HepG2 (cell line): ENCODE results near the gene IQGAP2. TPM values are rescaled to one million over a fixed set of nuclear protein-coding genes. Genes with fewer than 3 reads are reported as not detected.

Experiments used
- BORCS8-MEF2B ChIP-seq: sonication (generic); formaldehyde crosslinking; IDR thresholded peaks from 2 replicates; pipeline ENCODE4 v1.8.0; 2022; ENCODE audit warnings: mild to moderate bottlenecking, missing genetic modification reagents
- CBX5 ChIP-seq: sonication (generic); formaldehyde crosslinking; IDR thresholded peaks from 2 replicates; pipeline ENCODE4 v1.4.0; 2020; ENCODE audit warnings: missing genetic modification reagents, borderline replicate concordance
- E2F2 ChIP-seq: sonication (generic); formaldehyde crosslinking; IDR thresholded peaks from 2 replicates; pipeline ENCODE4 v1.4.0; 2020; ENCODE audit warnings: missing genetic modification reagents, borderline replicate concordance
- KDM5A ChIP-seq: fragments of 200-600 bp; sonication (generic); IDR thresholded peaks from 2 replicates; pipeline ENCODE4 v1.7.0; 2018; ENCODE audit warnings: antibody characterized with exemption, mild to moderate bottlenecking, low read length, borderline replicate concordance
- NFRKB ChIP-seq: fragments of 450-650 bp; IDR thresholded peaks from 2 replicates; pipeline ENCODE4 v1.6.1; 2017
- PAX8 ChIP-seq: sonication (generic); formaldehyde crosslinking; IDR thresholded peaks from 2 replicates; pipeline ENCODE4 v1.8.0; 2022; ENCODE audit warnings: mild to moderate bottlenecking, missing genetic modification reagents, borderline replicate concordance
- POGZ ChIP-seq: sonication (generic); formaldehyde crosslinking; IDR thresholded peaks from 2 replicates; pipeline ENCODE4 v1.4.0; 2020; ENCODE audit warnings: mild to moderate bottlenecking, missing genetic modification reagents
- RNF2 ChIP-seq: fragments of 450-650 bp; conservative IDR thresholded peaks from 2 replicates; pipeline ENCODE4 v1.6.1; 2016; ENCODE audit warnings: low read depth
- SAFB2 ChIP-seq: sonication (generic); formaldehyde crosslinking; IDR thresholded peaks from 2 replicates; pipeline ENCODE4 v1.5.1; 2020; ENCODE audit warnings: missing genetic modification reagents, low read depth, mild to moderate bottlenecking, borderline replicate concordance
- TP53 ChIP-seq: sonication (generic); formaldehyde crosslinking; conservative IDR thresholded peaks from 2 replicates; pipeline ENCODE4 v1.4.0; 2020; ENCODE audit warnings: missing genetic modification reagents
- ZBTB21 ChIP-seq: sonication (generic); formaldehyde crosslinking; IDR thresholded peaks from 2 replicates; pipeline ENCODE4 v1.4.0; 2020; ENCODE audit warnings: missing genetic modification reagents
- ZC3H13 ChIP-seq: sonication (generic); formaldehyde crosslinking; IDR thresholded peaks from 2 replicates; pipeline ENCODE4 v1.8.1; 2023; ENCODE audit warnings: mild to moderate bottlenecking, missing genetic modification reagents, moderate library complexity
- ZMAT3 ChIP-seq: sonication (generic); formaldehyde crosslinking; conservative IDR thresholded peaks from 2 replicates; pipeline ENCODE4 v1.7.0; 2021; ENCODE audit warnings: missing genetic modification reagents
- ZNF24 ChIP-seq: fragments of 450-650 bp; IDR thresholded peaks from 2 replicates; pipeline ENCODE4 v1.6.1; 2017; ENCODE audit warnings: antibody characterized with exemption, mild to moderate bottlenecking
- ZNF251 ChIP-seq: sonication (generic); formaldehyde crosslinking; IDR thresholded peaks from 2 replicates; pipeline ENCODE4 v1.9.0; 2021; ENCODE audit warnings: mild to moderate bottlenecking, missing genetic modification reagents
- ZNF446 ChIP-seq: sonication (generic); formaldehyde crosslinking; IDR thresholded peaks from 2 replicates; pipeline ENCODE4 v1.5.0; 2020; ENCODE audit warnings: mild to moderate bottlenecking, missing genetic modification reagents
- ZNF577 ChIP-seq: sonication (generic); formaldehyde crosslinking; IDR thresholded peaks from 2 replicates; pipeline ENCODE4 v1.4.0; 2020; ENCODE audit warnings: mild to moderate bottlenecking, low read depth, missing genetic modification reagents, borderline replicate concordance
- ZNF607 ChIP-seq: sonication (generic); formaldehyde crosslinking; IDR thresholded peaks from 2 replicates; pipeline ENCODE4 v1.5.1; 2020; ENCODE audit warnings: missing genetic modification reagents, mild to moderate bottlenecking, borderline replicate concordance
- ZNF724P ChIP-seq: sonication (generic); formaldehyde crosslinking; IDR thresholded peaks from 2 replicates; pipeline ENCODE4 v1.8.0; 2022; ENCODE audit warnings: missing genetic modification reagents, borderline replicate concordance
- ZUFSP ChIP-seq: sonication (generic); formaldehyde crosslinking; IDR thresholded peaks from 2 replicates; pipeline ENCODE4 v1.9.0; 2021; ENCODE audit warnings: missing genetic modification reagents, mild to moderate bottlenecking, borderline replicate concordance
- polyA plus RNA-seq, 8 experiments: library from polyadenylated mRNA; depleted of rRNA in 3 of 8; stranded (reverse) in 7 of 8; unstranded in 1 of 8; fragments of >200 nt; fragmentation: Illumina TruSeq in 4 of 8; extraction: Trizol in 4 of 8; gene quantifications; 2 replicates each; pipeline versions ENCODE4 v1.2.1 to v1.2.3, GENCODE V29; 2011 to 2016; ENCODE audit warnings: low read depth in 4 of 8, missing spikeins in 1 of 8, mixed read lengths in 1 of 8; ENCODE audit not compliant: insufficient read depth in 1 of 8
- total RNA-seq, 5 experiments: library from RNA; depleted of rRNA; stranded (reverse); fragments of >200 nt; fragmentation: Illumina TruSeq; extraction: Trizol; gene quantifications; 2 replicates each; pipeline ENCODE4 v1.2.3, GENCODE V29; 2016; ENCODE audit warnings: low read depth in 1 of 5
- TF ChIP-seq, protein P1 (sequence below): sonication (generic); formaldehyde crosslinking; IDR thresholded peaks from 2 replicates; pipeline ENCODE4 v1.5.1; 2020; ENCODE audit warnings: missing genetic modification reagents, mild to moderate bottlenecking, borderline replicate concordance

IQGAP2 gene
- total and polyA plus RNA-seq, 2 of the 13 experiments (the other 11 are each of a cell fraction or from before 2014, with no cell fraction given): 35.2 to 83.3 TPM

- TF ChIP-seq POGZ (CRISPR knock-in tag) (0 out of 2 replicates have a peak, but pooled peaks have one; percentile 17), ZNF251 (CRISPR knock-in tag) (no peak), ZMAT3 (CRISPR knock-in tag) (0 out of 2 replicates have a peak, but pooled peaks have one; percentile 23), BORCS8-MEF2B (CRISPR knock-in tag) (no peak), E2F2 (CRISPR knock-in tag) (no peak), KDM5A (no peak), RNF2 (no peak), ZUFSP (CRISPR knock-in tag) (no peak), ZNF724P (no peak), TP53 (no peak), ZNF24 (no peak), ZNF607 (CRISPR knock-in tag) (no peak), ZBTB21 (CRISPR knock-in tag) (no peak), PAX8 (CRISPR knock-in tag) (no peak), ZNF577 (CRISPR knock-in tag) (no peak), NFRKB (no peak), ZNF446 (CRISPR knock-in tag) (no peak), ZC3H13 (CRISPR knock-in tag) (no peak), SAFB2 (CRISPR knock-in tag) (no peak), CBX5 (CRISPR knock-in tag) (no peak)
- TF ChIP-seq, protein P1, sequence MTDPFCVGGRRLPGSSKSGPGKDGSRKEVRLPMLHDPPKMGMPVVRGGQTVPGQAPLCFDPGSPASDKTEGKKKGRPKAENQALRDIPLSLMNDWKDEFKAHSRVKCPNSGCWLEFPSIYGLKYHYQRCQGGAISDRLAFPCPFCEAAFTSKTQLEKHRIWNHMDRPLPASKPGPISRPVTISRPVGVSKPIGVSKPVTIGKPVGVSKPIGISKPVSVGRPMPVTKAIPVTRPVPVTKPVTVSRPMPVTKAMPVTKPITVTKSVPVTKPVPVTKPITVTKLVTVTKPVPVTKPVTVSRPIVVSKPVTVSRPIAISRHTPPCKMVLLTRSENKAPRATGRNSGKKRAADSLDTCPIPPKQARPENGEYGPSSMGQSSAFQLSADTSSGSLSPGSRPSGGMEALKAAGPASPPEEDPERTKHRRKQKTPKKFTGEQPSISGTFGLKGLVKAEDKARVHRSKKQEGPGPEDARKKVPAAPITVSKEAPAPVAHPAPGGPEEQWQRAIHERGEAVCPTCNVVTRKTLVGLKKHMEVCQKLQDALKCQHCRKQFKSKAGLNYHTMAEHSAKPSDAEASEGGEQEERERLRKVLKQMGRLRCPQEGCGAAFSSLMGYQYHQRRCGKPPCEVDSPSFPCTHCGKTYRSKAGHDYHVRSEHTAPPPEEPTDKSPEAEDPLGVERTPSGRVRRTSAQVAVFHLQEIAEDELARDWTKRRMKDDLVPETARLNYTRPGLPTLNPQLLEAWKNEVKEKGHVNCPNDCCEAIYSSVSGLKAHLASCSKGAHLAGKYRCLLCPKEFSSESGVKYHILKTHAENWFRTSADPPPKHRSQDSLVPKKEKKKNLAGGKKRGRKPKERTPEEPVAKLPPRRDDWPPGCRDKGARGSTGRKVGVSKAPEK (CRISPR knock-in tag): no peak
Measured at GRCh38 chr5:76755779-76756637, 352.9 kb downstream of the IQGAP2 start (continued).
